ENCODE measurements around the gene LPIN2.

DNA sequence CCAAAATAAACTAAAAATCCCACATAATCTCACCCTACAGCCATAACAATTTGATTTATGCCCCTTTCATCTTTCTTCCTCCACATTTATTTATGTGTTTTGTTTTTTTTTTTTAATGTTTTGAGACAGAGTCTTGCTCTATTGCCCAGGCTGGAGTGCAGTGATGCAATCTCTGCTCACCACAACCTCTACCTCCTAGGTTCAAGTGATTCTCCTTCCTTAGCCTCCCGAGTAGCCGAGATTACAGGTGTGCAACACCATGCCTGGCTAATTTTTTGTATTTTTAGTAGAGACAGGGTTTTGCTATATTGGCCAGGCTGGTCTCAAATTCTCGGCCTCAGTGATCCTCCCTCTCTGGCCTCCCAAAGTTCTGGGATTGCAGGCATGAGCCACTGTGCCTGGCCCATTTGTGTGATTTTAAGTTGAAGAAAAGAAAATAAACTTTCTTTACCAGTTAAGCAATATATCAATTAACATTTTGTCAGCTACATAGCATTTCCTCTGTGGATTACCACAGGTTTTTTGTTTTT lies 35.9 kb upstream of the LPIN2 start:
- no peak for TF ChIP-seq POLR2A (IDR thresholded peaks at IDR 0.05)
- TF ChIP-seq CTCF (IDR thresholded peaks at IDR 0.05) = no peak

Data from thyroid gland (tissue), 4 donors.